SK-N-MC (cell line): ENCODE results near the gene CDKL1.
"Not testable (repeated sequence)": the region's sequence is repeated elsewhere in the genome, so short reads cannot be mapped to it uniquely, and the experiment has no call there.

Experiments used
- DNase-seq: peaks from one replicate; pipeline ENCODE4 v3.0.0-alpha.2; 2011; ENCODE audit warnings: low read depth, low spot score
- H3K27ac ChIP-seq: fragments of 200-600 bp; sonication (generic); 2 replicates; pipeline ENCODE4 v1.5.1; 2016; ENCODE audit warnings: mixed run types
- H3K36me3 ChIP-seq: fragments of 200-600 bp; sonication (generic); 2 replicates; pipeline ENCODE4 v1.6.1; 2017; ENCODE audit warnings: antibody characterized with exemption, low read length, mixed read lengths; ENCODE audit not compliant: insufficient read depth
- H3K4me3 ChIP-seq: fragments of 200-600 bp; sonication (generic); 2 replicates; pipeline ENCODE4 v1.5.1; 2016
- H3K9ac ChIP-seq: fragments of 200-600 bp; sonication (generic); 2 replicates; pipeline ENCODE4 v1.8.0; 2017; ENCODE audit warnings: mixed run types, mixed read lengths; ENCODE audit not compliant: insufficient read length
- H3K9me3 ChIP-seq: fragments of 200-600 bp; sonication (generic); 2 replicates; pipeline ENCODE4 v1.6.1; 2017; ENCODE audit warnings: low read depth, mild to moderate bottlenecking, antibody characterized with exemption, low read length, moderate library complexity, mixed read lengths
- EZH2 ChIP-seq: fragments of 200-600 bp; sonication (generic); IDR thresholded peaks from one replicate; pipeline ENCODE4 v1.6.1; 2017; ENCODE audit warnings: antibody characterized with exemption
- FOXP2 ChIP-seq: optimal IDR thresholded peaks from 2 replicates; pipeline ENCODE3; 2011; ENCODE audit warnings: mild to moderate bottlenecking, moderate library complexity; ENCODE audit not compliant: insufficient read depth; ENCODE audit errors: extremely low read length, control extremely low read depth
- POLR2AphosphoS5 ChIP-seq: IDR thresholded peaks from 2 replicates; pipeline ENCODE4 v1.6.1; 2012; ENCODE audit warnings: mild to moderate bottlenecking, low read depth, low read length, borderline replicate concordance

The CDKL1 gene

GRCh38 chr14:50381008-50381407 lies 15.7 kb downstream of the CDKL1 start:
- no peak for DNase-seq
- no peak overlapping the region for H3K27ac ChIP-seq
- H3K4me3 ChIP-seq = no peak overlapping the region
- TF ChIP-seq POLR2AphosphoS5 (no peak), FOXP2 (no peak), EZH2 (no peak)
- no peak overlapping the region for H3K9ac ChIP-seq
- H3K9me3 ChIP-seq = no peaks in the 10 kb centered on the region
- no peaks in the 10 kb centered on the region for H3K36me3 ChIP-seq

GRCh38 chr14:50380455-50380854 lies 16.2 kb downstream of the CDKL1 start:
- DNase-seq = no peak
- Histone ChIP-seq H3K9ac (no peak overlapping the region), H3K36me3 (no peaks in the 10 kb centered on the region), H3K4me3 (no peak overlapping the region), H3K9me3 (no peaks in the 10 kb centered on the region), H3K27ac (no peak overlapping the region)
- no peak for TF ChIP-seq POLR2AphosphoS5

GRCh38 chr14:50379563-50379962 lies 17.1 kb downstream of the CDKL1 start:
- no peak for DNase-seq
- no peak overlapping the region for H3K27ac ChIP-seq
- H3K36me3 ChIP-seq = no peaks in the 10 kb centered on the region
- TF ChIP-seq POLR2AphosphoS5 = no peak
- TF ChIP-seq FOXP2 = no peak
- no peak for TF ChIP-seq EZH2
- no peak overlapping the region for H3K9ac ChIP-seq
- H3K4me3 ChIP-seq = no peak overlapping the region
- H3K9me3 ChIP-seq = no peaks in the 10 kb centered on the region

- H3K9me3 ChIP-seq = no peaks in the 10 kb centered on the region
- H3K27ac ChIP-seq = no peak overlapping the region
- TF ChIP-seq EZH2 = no peak
- no peak for TF ChIP-seq FOXP2
- TF ChIP-seq POLR2AphosphoS5 = no peak
- no peaks in the 10 kb centered on the region for H3K36me3 ChIP-seq
- DNase-seq = no peak
- no peak overlapping the region for H3K9ac ChIP-seq
- no peak overlapping the region for H3K4me3 ChIP-seq
Observed at GRCh38 chr14:50377550-50378085, 19.1 kb downstream of the CDKL1 start.

GRCh38 chr14:50375760-50376159 lies 20.9 kb downstream of the CDKL1 start:
- DNase-seq = no peak
- Histone ChIP-seq H3K4me3 (no peak overlapping the region), H3K36me3 (no peaks in the 10 kb centered on the region), H3K9me3 (no peaks in the 10 kb centered on the region), H3K27ac (no peak overlapping the region), H3K9ac (no peak overlapping the region)
- no peak for TF ChIP-seq POLR2AphosphoS5
- no peak for TF ChIP-seq EZH2
- no peak for TF ChIP-seq FOXP2

- no peak for TF ChIP-seq EZH2
- TF ChIP-seq POLR2AphosphoS5 = no peak
- TF ChIP-seq FOXP2 = no peak
- Histone ChIP-seq H3K36me3 (no peaks in the 10 kb centered on the region), H3K4me3 (no peak overlapping the region), H3K9me3 (no peaks in the 10 kb centered on the region), H3K9ac (no peak overlapping the region), H3K27ac (no peak overlapping the region)
- no peak for DNase-seq
Observed at GRCh38 chr14:50373959-50374358, 22.7 kb downstream of the CDKL1 start.

- H3K9me3 ChIP-seq = no peaks in the 10 kb centered on the region
- TF ChIP-seq POLR2AphosphoS5 = no peak
- TF ChIP-seq FOXP2 = no peak
- TF ChIP-seq EZH2 = no peak
- no peaks in the 10 kb centered on the region for H3K36me3 ChIP-seq
- H3K9ac ChIP-seq = no peak overlapping the region
- H3K4me3 ChIP-seq = no peak overlapping the region
- H3K27ac ChIP-seq = no peak overlapping the region
- no peak for DNase-seq
Observed at GRCh38 chr14:50371546-50371945, 25.1 kb downstream of the CDKL1 start.

GRCh38 chr14:50366589-50366988 lies 30.1 kb downstream of the CDKL1 start:
- no peak for DNase-seq
- Histone ChIP-seq H3K27ac (no peak overlapping the region), H3K9ac (no peak overlapping the region), H3K4me3 (no peak overlapping the region), H3K36me3 (no peaks in the 10 kb centered on the region), H3K9me3 (no peaks in the 10 kb centered on the region)
- TF ChIP-seq EZH2 (no peak), FOXP2 (no peak), POLR2AphosphoS5 (no peak)

- Histone ChIP-seq H3K4me3 (no peak overlapping the region), H3K9ac (no peak overlapping the region), H3K27ac (no peak overlapping the region), H3K9me3 (no peaks in the 10 kb centered on the region), H3K36me3 (no peaks in the 10 kb centered on the region)
- DNase-seq = no peak
- no peak for TF ChIP-seq FOXP2
- no peak for TF ChIP-seq EZH2
- TF ChIP-seq POLR2AphosphoS5 = no peak
Observed at GRCh38 chr14:50366115-50366514, 30.6 kb downstream of the CDKL1 start.

- not testable (repeated sequence) for DNase-seq, H3K36me3 ChIP-seq, H3K9me3 ChIP-seq, H3K27ac ChIP-seq, H3K9ac ChIP-seq, H3K4me3 ChIP-seq
Observed at GRCh38 chr14:50365572-50365971, 31.1 kb downstream of the CDKL1 start.
